GM19328 (cell line): ENCODE data around the gene ERGIC3.

Experiments
- ATAC-seq: cut with Tn5 transposase; IDR thresholded peaks from one replicate; pipeline ENCODE4 v1.9.1; 2021; ENCODE audit warnings: mild to moderate bottlenecking, moderate library complexity; ENCODE audit not compliant: unreplicated experiment

ERGIC3 gene

DNA sequence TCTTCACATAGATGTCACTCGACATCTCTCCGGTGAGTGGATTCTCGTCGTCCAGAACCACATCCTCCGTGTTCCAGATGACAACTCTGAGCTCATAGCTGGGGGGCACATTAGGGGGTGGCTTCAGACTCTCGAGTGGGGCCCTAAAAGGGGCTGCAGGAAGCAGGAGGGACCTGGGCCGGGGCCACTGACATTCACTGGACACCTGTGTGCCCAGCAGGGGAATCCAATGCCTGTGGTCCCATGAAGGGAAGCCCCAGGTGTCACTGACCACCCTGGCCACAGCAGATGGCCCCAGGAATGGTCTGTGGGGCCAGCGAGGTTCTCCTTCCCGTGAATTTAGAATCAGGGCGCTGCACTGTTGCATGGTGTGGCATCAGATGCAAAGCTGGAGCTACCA is 18.7 kb downstream of the ERGIC3 start:
- no peak for ATAC-seq

GRCh38 chr20:35561268-35561667 is 19.4 kb downstream of the ERGIC3 start:
- no peak for ATAC-seq

DNA sequence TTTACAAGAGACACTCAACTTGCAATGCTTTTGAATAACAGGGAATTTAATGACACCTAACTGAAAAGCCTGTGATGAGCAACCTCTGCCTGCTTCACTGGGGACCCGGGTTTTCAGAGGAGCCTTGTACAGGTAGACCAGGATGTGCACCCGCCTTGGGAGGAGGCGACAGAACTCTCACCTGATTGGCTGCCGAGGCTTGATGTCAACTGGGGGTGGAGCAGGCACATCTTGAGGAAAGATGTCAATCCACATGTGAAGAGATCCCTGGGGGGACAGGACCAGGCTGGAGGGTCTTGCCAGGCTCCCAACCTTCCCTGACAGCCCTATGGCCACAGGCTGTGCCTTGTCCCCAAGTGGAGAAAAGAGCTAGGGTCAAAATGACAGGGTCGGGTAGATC is 19.8 kb downstream of the ERGIC3 start:
- ATAC-seq, result no peak

DNA sequence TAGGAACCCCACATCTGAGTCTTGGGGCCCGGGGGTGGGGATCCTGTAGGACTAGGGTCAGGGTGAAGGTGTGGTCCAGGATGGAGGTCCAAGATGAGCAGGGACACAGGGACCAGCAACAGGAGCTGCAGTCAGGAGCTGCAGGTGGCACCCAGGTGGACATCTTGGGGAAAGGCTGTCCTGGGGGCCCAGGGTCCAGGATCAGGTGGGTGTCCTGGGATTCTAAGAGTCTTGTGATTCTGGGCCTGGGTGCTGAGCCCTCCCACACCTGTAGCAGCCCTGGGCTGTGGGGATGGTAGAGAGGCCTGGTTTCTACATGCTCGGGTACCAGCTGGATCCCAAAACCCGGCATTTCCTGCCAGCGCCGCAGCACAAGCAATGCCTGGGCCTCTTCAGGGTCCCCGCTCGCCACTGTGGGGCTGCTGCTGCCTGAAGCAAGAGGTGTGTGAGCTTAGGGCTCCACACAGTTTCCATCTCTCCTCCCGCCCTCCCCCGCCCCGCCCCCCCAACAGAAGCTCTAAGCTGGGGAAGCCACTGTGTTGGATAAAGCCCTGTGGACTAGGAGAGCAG is 20.7 kb downstream of the ERGIC3 start:
- ATAC-seq, result no peak

DNA sequence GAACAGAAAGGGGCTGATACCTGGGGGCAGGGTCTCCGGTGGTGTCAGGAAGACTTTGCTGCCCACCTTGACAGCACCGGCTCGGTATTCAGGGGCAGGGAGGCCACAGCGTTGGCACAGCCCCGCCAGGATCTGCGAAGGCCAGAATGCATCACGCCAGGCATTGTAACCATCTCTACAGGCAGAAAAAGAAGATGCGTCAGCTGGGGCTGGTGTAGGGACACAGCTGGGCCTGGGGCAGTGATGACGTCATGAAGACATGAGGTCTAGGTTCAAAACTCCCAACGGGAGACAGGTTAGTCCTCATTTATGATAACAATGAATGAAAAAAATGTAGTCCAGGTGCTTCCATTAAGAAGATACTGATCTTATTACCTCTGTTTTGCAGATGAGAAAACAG is 22.0 kb downstream of the ERGIC3 start:
- ATAC-seq, result no peak

DNA sequence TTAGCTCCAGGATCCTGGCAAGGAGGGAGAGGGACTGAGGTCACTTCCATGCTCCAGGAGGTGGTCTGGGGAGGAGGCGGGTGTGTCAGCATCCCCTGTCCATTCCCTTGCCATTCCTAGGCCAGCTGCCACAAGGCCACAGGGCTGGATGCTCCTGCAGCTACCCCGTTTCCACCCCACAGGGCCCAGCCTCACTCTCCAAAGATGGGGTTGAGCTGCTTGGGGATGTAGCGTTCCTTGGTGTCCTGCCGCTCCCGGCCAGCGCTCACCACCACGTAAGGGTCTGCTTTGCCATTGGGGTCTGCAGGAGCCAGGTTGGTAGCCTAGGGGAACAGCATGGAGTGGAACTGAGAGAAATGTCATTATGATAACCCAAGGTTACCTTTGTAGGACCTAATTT is 23.0 kb downstream of the ERGIC3 start:
- no peak for ATAC-seq

- no peak for ATAC-seq
These were observed 26.8 kb downstream of the ERGIC3 start for GRCh38 chr20:35568645-35569044.

- ATAC-seq, result no peak
These were observed 29.7 kb downstream of the ERGIC3 start for GRCh38 chr20:35571555-35571954.

DNA sequence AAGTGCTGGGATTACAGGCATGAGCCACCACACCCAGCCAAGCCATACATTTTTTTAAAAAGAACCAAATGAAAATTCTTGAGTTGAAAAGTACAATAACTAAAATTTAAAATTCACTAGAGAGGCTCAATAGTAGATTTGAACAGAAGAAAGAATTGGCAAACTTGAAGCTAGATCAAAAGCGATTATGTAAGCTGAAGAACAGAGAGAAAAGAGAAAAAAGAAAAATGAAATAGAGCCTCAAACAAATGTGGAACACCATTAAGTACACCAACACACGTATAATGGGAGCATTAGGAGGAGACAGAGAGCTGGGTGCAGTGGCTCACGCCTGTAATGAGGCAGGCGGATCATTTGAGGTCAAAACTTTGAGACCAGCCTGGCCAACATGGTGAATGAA is 31.0 kb downstream of the ERGIC3 start:
- no peak for ATAC-seq

DNA sequence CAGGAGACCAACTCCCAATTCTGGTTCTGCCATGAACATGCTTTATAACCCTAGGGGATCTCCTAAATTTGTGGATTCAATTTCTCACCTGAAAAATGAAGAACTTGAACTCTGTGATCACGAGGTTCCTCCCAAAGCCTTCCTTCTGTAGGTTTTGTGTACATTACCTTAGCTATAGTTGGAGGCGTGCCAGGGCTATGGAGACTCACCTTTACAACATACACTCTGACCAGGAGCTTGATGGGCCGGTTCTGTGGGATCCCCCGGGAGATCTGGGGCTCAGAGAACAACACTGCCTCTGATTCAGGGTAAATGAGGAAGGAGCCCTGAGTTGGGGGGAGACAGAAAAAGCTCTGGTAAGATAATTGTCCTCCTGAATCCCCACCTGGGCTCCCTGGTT is 34.1 kb downstream of the ERGIC3 start:
- ATAC-seq, result no peak

- no peak for ATAC-seq
These were observed 34.9 kb downstream of the ERGIC3 start for GRCh38 chr20:35576816-35577215.

- ATAC-seq, result no peak
These were observed 36.6 kb downstream of the ERGIC3 start for GRCh38 chr20:35578469-35578868.

DNA sequence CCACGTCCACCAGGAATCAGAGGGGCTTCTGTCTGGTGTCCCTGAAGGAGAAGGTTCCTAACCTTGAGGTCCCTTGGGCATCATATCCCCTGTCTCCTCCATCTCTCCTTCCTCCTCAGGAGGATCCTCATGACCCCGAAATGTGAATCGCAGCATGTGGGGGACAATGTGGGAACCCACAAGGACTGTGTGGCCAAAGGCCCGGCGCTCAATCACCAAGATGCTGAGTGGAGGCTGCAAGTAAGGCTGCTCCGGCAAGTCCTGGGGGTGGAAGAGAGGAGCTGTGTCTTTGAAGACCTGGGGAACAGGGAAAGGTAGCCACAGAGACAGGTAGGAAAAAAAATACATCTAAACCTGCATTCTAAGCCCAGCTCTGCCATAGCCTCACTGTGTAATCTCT is 37.3 kb downstream of the ERGIC3 start:
- no peak for ATAC-seq

DNA sequence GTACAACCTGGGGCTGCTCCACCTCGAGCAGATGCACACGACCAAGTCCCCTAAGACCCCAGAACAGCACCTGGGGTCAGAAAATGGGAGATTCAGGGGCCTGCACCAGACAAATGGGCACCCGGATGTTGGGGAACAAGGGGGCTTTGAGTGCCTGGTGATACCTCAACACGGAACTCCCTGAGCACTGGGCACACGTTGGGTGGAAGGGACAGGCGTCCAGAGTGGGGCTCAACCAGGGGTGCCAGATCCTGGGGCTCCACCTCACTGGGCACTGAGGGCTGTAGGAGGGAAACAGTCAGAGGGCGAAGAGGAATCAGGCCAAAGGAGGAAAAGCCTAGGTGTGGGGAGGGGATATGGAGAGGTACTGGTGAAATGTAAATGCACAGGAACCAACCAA is 40.3 kb downstream of the ERGIC3 start:
- no peak for ATAC-seq

DNA sequence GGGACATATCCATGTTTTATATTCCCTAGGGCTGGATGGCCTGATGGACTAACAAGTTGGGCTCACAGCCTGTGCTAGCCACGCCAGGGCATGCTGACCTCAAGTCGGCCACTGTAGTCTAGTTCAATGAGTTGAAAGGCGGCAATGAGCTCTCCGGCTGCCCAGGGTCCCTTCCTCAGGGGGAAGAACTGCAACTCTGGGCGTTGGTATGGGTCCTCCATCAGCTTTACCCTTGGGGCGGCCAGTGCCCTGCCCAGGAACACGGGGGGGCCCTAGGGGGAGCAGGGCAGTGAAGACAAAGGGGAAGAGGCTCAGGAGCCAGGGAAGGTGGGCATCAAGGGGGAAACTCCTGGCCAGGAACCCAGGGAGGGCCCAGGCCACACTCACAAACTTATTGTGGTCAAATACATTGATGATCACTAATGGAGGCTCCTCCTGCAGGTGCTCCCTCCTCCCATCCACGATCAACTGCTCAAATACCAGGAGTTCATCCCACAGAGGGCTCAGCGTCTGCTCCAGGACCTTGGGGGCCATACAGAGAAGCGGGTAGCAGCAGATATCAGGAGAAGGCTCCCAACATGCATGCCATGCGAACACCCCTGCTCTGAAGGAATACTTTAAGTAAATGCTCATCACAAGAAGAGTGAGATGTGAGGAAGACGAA is 41.0 kb downstream of the ERGIC3 start:
- ATAC-seq, result no peak

- ATAC-seq, result no peak
These were observed 42.0 kb downstream of the ERGIC3 start for GRCh38 chr20:35583636-35584560.

DNA sequence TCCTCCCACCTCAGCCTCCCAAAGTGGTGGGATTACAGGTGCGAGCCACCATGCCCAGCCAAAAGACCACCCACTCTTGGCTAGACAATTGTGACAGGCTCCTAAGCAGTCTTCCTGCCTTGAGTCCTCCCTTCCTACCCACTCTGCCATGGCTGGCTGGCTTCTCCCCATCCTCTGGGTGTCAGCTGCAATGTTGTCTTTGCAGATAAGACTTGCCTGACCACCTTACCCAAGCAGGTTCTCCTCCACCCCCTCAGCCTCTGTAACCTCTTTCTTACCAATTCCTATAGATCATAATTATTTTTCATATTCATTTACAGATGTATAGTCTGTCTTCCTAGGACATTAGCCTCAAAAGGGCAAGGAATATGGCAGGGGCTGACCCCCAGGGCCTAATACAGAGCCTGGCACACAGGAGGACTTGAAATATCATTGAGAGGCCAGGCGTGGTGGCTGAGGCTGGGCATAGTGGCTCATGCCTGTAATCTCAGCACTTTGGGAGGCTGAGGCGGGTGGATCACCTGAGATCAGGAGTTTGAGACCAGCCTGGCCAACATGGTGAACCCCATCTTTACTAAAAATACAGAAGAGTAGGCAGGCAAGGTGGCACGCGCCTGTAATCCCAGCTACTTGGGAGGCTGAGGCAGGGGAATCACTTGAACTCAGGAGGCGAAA is 45.0 kb downstream of the ERGIC3 start:
- ATAC-seq, result no peak

- ATAC-seq, result no peak
These were observed 45.6 kb downstream of the ERGIC3 start for GRCh38 chr20:35587436-35587835.

- no peak for ATAC-seq
These were observed 46.5 kb downstream of the ERGIC3 start for GRCh38 chr20:35588397-35588796.

DNA sequence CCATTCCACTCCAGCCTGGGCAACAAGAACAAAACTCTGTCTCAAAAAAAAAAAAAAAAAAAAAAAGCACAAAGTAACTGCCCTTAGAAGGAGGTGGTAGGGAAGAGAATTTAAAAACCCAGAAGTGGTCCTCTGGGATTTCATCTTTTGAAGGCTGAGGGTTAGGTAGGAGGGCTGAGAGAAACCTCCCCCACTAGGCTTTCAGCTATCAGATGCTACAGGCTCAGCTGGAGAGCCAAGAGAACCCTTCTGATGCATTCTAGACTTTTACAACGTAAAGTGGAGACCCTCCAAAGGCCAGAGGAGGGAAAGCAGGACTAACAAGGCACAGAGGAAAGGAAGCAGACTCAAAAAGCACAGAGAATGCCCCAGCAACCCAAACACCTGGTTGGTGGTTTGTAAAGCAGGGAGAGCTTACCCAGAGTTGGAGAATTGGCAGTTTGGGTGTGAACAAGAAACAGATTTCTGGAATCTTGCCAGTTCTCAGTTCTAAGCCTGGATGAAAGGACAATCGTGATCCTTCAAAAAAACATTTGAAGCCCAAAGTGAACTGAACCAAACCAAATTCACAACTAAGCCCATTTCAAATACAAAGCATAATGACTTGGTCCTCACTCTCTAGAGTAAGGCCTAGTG is 50.6 kb downstream of the ERGIC3 start:
- ATAC-seq, result no peak

DNA sequence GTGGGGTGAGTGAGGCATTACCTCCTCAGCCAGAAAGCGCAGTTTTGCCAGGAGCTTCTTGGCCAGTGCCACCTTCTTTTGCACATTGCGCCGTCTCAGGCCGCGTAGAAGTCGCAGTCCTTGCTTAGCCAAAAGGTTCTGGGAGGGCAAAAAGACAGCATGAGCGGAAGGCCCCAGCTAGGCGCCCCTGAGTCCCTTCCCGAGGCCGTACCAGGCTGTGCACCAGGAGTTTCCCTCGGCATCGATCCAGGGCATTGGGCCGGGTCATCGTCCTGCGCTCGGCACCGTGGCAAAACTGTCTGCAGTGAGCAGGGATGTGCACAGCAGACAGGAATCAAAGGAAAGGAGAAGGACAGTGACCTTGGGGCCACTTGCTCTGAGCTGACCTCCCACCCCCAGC is 53.6 kb downstream of the ERGIC3 start:
- no peak for ATAC-seq
